Fibroblast of villous mesenchyme (primary cell): ENCODE results near the gene GGCT. TPM values are rescaled to one million over a fixed set of nuclear protein-coding genes. Genes with fewer than 3 reads are reported as not detected.

Experiments used
- DNase-seq: peaks from one replicate; pipeline ENCODE4 v3.0.0-alpha.2; 2010; ENCODE audit warnings: low read depth
- H3K4me3 ChIP-seq: 2 replicates; pipeline ENCODE4 v1.5.1; 2011; ENCODE audit warnings: low read depth, mild to moderate bottlenecking, low read length
- total RNA-seq: library from RNA; depleted of rRNA; stranded (reverse); fragments of >200 nt; gene quantifications from 2 replicates; pipeline ENCODE4 v1.2.3, GENCODE V29; 2012
- TF ChIP-seq, protein P1 (sequence below): IDR thresholded peaks from 2 replicates; pipeline ENCODE4 v1.5.1; 2012; ENCODE audit warnings: low read depth, mild to moderate bottlenecking, low read length; ENCODE audit not compliant: insufficient read depth

The GGCT gene
- total RNA-seq, 1 donor = 18.1 TPM

DNA sequence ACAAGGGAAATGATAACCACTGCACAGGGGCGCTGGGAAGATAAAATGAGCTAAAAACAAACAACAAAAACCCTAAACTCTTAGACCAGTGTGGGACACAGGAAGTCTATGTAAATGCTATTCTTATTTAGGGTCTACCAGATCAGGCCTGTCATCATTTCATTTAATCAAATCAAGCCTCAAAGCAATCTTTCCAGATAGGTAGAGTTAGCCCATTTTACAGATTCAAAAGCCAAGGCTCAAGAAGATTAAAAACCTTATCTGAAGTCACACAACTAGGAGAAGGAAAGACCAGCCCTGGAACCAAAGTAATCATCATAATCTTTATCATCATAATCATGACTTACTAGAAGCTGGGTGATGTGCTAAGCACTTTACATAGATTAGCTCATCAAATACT is 30.7 kb downstream of the GGCT start:
- no peak overlapping the region for H3K4me3 ChIP-seq
- DNase-seq = no peak
- TF ChIP-seq, protein P1, sequence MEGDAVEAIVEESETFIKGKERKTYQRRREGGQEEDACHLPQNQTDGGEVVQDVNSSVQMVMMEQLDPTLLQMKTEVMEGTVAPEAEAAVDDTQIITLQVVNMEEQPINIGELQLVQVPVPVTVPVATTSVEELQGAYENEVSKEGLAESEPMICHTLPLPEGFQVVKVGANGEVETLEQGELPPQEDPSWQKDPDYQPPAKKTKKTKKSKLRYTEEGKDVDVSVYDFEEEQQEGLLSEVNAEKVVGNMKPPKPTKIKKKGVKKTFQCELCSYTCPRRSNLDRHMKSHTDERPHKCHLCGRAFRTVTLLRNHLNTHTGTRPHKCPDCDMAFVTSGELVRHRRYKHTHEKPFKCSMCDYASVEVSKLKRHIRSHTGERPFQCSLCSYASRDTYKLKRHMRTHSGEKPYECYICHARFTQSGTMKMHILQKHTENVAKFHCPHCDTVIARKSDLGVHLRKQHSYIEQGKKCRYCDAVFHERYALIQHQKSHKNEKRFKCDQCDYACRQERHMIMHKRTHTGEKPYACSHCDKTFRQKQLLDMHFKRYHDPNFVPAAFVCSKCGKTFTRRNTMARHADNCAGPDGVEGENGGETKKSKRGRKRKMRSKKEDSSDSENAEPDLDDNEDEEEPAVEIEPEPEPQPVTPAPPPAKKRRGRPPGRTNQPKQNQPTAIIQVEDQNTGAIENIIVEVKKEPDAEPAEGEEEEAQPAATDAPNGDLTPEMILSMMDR = no peak

DNA sequence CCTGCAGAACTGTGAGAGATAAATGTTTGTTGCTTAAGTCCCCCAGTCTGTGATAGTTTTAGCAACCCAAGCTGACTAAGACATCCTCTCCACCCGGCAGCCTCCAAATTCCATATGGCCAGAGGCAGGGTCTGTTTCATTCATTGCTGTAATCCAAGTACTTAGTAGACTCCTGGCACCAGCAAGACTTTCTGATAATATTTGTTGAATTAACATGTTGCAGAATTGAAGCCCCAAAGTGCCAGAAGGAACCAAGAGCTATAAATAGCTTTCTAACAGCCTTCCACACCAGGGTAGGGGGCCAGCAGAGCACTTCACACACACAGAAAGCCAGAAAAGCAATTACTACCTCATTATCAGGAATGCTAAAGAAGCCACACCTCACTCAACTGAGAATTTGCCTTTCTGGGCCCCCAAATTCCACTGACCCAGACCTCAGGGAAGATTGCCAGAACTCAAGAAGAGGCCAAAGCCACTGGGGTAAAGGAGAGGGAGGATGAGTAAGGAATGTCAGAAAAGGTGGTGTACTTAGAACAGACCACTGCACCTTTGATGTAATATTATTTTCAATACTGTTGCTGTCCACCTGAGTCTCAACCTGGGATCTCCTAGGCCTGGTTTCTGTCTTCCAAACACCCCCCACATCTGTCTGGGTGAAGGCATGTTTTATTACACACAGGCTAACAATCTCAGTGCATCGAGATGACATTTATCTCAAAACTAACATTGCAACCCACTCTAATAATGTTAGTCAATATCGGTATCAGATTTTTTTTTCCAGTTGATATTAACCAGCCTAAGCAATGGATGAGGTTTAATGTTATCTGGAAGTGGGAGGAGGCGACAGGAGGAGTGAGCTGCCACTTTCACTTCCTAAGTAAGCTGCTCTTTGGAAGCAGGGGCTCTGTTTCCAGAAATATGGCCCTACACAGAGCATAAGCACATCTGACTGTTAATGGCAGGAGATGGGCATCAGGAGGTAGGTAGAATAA is 31.5 kb downstream of the GGCT start:
- peak; percentile 92 for DNase-seq
- TF ChIP-seq, protein P1 = no peak
- H3K4me3 ChIP-seq = no peak overlapping the region

DNA sequence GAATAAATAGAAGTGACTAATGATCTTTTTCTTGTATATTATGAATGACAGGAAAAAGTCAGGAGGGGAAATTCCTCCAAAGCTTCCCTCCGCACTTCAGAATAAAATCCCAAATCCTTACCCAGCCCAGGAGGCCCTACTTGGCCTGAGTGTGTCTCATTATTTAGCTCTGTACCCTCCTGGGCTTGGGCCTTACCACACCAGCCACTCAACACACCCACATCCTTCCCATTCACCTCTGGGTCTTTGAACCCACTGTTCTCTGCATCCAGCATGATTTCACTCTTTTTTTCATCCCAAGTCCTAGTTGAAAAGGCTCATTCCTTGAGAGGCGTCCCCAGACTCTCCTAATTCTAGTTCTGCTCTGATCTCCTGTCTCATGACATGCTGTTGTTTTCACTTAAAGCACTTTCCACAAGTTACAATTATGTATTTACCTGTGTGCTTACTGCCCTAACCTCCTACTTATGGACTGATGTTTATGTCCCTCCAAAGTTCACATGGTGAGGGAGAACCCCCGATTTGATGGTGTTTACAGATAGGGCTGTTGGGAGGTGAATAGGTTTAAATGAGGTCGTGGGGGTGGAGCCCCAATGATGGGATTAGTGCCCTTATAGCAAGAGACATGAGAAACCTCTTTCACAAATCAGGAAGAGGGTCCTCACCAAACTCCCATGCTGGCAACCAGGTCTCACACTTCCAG is 32.4 kb downstream of the GGCT start:
- no peak overlapping the region for H3K4me3 ChIP-seq
- no peak for DNase-seq
- TF ChIP-seq, protein P1 = no peak

DNA sequence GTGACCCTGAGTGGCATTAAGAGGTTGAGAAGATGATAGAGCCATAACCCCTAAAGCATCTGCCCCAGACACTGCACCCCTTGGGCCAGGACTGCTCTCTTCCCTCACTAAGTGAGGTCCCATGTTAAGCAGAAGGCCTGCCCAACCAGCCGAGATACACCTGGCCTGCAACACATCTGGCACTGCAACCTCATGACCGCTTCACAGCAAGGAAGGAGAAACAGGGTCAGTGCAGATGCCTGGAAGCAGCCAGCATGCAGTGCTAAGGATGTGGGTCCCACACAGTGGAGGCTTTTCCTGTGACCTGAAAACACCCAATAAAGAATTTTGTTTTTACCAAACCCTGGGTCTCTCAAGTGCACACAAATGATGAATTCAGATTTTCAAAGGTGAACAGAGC is 33.4 kb downstream of the GGCT start:
- TF ChIP-seq, protein P1 = no peak
- H3K4me3 ChIP-seq = no peak overlapping the region
- no peak for DNase-seq

DNA sequence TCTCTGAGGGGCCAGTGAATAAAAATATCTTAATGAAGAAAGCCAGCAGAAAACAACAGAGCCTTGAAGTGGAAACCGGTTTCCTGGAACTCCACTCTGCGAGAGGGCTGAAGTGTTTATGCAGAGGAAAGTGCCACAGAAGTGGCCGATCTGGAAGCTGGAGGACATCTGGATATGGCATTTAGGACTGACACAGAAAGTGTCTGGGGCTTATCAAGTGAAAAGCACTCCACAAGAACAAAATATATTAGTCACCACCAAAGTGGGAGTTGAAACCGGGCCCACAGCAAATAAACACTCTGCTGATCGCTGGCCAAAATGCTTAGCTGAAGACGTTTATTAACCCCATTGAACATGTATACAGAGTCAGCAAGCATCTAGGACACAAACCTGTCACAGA is 33.9 kb downstream of the GGCT start:
- TF ChIP-seq, protein P1 = no peak
- H3K4me3 ChIP-seq = no peak overlapping the region
- peak; percentile 96 for DNase-seq

DNA sequence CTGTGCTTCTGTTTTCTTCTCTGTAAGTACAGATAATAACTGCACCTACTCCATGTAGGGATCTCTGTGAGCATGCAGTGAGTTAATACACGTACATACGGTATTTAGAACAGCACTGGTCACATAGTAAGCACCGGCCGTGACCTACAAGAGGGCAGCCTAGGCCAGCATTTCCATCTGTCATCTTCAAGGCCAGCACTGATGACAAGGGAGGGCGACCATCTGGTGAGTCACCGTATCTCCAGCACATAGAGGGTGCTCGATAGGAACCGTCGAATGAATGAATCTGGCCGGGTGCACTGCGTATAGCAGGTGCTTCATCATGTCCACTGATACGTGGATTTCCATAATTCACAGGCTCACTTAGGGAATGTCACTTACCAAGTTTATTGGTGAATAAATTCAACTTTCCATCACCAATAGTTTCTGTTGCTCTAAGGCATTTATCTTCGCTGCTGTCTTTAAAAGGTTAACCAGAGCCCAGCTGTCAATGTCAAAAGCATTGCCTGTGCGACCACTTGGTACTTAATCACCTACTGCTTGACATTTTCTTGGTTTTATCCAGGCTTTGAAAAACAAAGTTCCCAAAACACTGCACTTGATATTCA is 34.4 kb downstream of the GGCT start:
- H3K4me3 ChIP-seq = no peak overlapping the region
- TF ChIP-seq, protein P1 = no peak
- peak; percentile 71 for DNase-seq
